Liver (tissue), 9 donors: ENCODE results near the gene LAGE3. TPM values are rescaled to one million over a fixed set of nuclear protein-coding genes. Genes with fewer than 3 reads are reported as not detected.

Source experiments
- DNase-seq: peaks from one replicate; pipeline ENCODE4 v3.0.0-alpha.2; 2017; ENCODE audit warnings: low spot score
- H3K27ac ChIP-seq, 2 donors: one replicate each; pipeline ENCODE4 v1.7.0; 2013; ENCODE audit warnings: inconsistent platforms in 2 of 2, low read length in 2 of 2, control low read depth in 1 of 2, low read depth in 1 of 2, mild to moderate bottlenecking in 1 of 2
- H3K27me3 ChIP-seq, 4 donors: one replicate each; pipeline versions ENCODE4 v1.6.1 to v1.7.0; 2013; ENCODE audit warnings: low read length in 3 of 4, inconsistent platforms in 1 of 4, mild to moderate bottlenecking in 1 of 4, moderate library complexity in 1 of 4; ENCODE audit not compliant: control insufficient read depth in 4 of 4, insufficient read depth in 4 of 4
- H3K36me3 ChIP-seq, 4 donors: one replicate each; pipeline versions ENCODE4 v1.6.1 to v1.7.0; 2013; ENCODE audit warnings: low read length in 3 of 4, mild to moderate bottlenecking in 3 of 4, low read depth in 1 of 4, moderate library complexity in 1 of 4; ENCODE audit not compliant: control insufficient read depth in 4 of 4, insufficient read depth in 3 of 4
- H3K4me1 ChIP-seq, 4 donors: one replicate each; pipeline versions ENCODE4 v1.6.1 to v1.7.0; 2013; ENCODE audit warnings: low read length in 3 of 4, mild to moderate bottlenecking in 3 of 4, moderate library complexity in 1 of 4; ENCODE audit not compliant: control insufficient read depth in 4 of 4, insufficient read depth in 4 of 4
- H3K4me3 ChIP-seq, 3 donors: one replicate each; pipeline versions ENCODE4 v1.6.1 to v1.7.0; 2013; ENCODE audit warnings: low read length in 3 of 3, control low read depth in 1 of 3, low read depth in 1 of 3, mild to moderate bottlenecking in 1 of 3
- H3K9ac ChIP-seq, 2 donors: one replicate each; pipeline ENCODE4 v1.7.0; 2013; ENCODE audit warnings: low read length in 2 of 2, mild to moderate bottlenecking in 2 of 2, moderate library complexity in 2 of 2, control low read depth in 1 of 2, low read depth in 1 of 2
- H3K9me3 ChIP-seq, 4 donors: one replicate each; pipeline versions ENCODE4 v1.6.1 to v1.7.0; 2013; ENCODE audit warnings: low read length in 3 of 4; ENCODE audit not compliant: control insufficient read depth in 4 of 4
- CTCF ChIP-seq: fragments of 150-350 bp; IDR thresholded peaks from 2 replicates; pipeline ENCODE4 v1.5.1; 2017; ENCODE audit warnings: improper control_type of control experiment, low read depth, low read length; ENCODE audit not compliant: missing input control
- FOXA2 ChIP-seq: IDR thresholded peaks from 2 replicates; pipeline ENCODE4 v1.6.1; 2016; ENCODE audit warnings: antibody characterized with exemption
- GABPA ChIP-seq, 2 donors: IDR thresholded peaks in 1 of 2; conservative IDR thresholded peaks in 1 of 2; 2 replicates each; pipeline ENCODE4 v1.6.1; 2016; ENCODE audit warnings: antibody characterized with exemption in 2 of 2, mild to moderate bottlenecking in 1 of 2, moderate library complexity in 1 of 2
- HNF4G ChIP-seq: IDR thresholded peaks from 2 replicates; pipeline ENCODE4 v1.6.1; 2016; ENCODE audit warnings: antibody characterized with exemption
- JUND ChIP-seq, 2 donors: IDR thresholded peaks; 2 replicates each; pipeline ENCODE4 v1.6.1; 2016; ENCODE audit warnings: antibody characterized with exemption in 2 of 2
- MAX ChIP-seq: IDR thresholded peaks from 2 replicates; pipeline ENCODE4 v1.6.1; 2016; ENCODE audit warnings: antibody characterized with exemption
- NR2F2 ChIP-seq: IDR thresholded peaks from 2 replicates; pipeline ENCODE4 v1.6.1; 2016; ENCODE audit warnings: antibody characterized with exemption
- RAD21 ChIP-seq, 2 donors: IDR thresholded peaks; 2 replicates each; pipeline ENCODE4 v1.6.1; 2016; ENCODE audit warnings: antibody characterized with exemption in 2 of 2, mild to moderate bottlenecking in 2 of 2
- RXRA ChIP-seq, 2 donors: IDR thresholded peaks; 2 replicates each; pipeline ENCODE4 v1.6.1; 2017 to 2018; ENCODE audit warnings: antibody characterized with exemption in 2 of 2, mild to moderate bottlenecking in 1 of 2
- SP1 ChIP-seq: IDR thresholded peaks from 2 replicates; pipeline ENCODE4 v1.6.1; 2018; ENCODE audit warnings: antibody characterized with exemption, mild to moderate bottlenecking
- TAF1 ChIP-seq: conservative IDR thresholded peaks from 2 replicates; pipeline ENCODE4 v1.6.1; 2016; ENCODE audit warnings: antibody characterized with exemption, mild to moderate bottlenecking
- WGBS: extraction: QIAGEN DNeasy Blood & Tissue Kit; methylation state at CpG from one replicate; pipeline ENCODE4 v1.1.7; 2013; 5-methylcytosine and 5-hydroxymethylcytosine counted together
- polyA plus RNA-seq, 2 donors: library from polyadenylated mRNA; stranded (reverse) in 1 of 2; unstranded in 1 of 2; fragments of 200-250 nt in 1 of 2; fragments of >200 nt in 1 of 2; fragmentation: Nextera tagmentation in 1 of 2; extraction: Ambion mirVana in 1 of 2; gene quantifications; one replicate each; pipeline versions ENCODE4 v1.2.1 to v1.2.3, GENCODE V29; 2013 to 2015
- total RNA-seq, 2 donors: library from RNA; depleted of rRNA; stranded (reverse); fragments of >200 nt; gene quantifications; one replicate each; pipeline ENCODE4 v1.2.3, GENCODE V29; 2014
- donor health status: healthy.
- donor health status: healthy.
- donor health status: healthy.
- donor health status: healthy.
- donor health status: healthy.

LAGE3 gene, protein sequence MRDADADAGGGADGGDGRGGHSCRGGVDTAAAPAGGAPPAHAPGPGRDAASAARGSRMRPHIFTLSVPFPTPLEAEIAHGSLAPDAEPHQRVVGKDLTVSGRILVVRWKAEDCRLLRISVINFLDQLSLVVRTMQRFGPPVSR
- total RNA-seq (10 to 100 TPM in 1 of 2 donors, 1 to 10 TPM in 1; 8.5 to 18.1 TPM), polyA plus RNA-seq (10 to 100 TPM; 12.4 to 13.1 TPM)

DNA sequence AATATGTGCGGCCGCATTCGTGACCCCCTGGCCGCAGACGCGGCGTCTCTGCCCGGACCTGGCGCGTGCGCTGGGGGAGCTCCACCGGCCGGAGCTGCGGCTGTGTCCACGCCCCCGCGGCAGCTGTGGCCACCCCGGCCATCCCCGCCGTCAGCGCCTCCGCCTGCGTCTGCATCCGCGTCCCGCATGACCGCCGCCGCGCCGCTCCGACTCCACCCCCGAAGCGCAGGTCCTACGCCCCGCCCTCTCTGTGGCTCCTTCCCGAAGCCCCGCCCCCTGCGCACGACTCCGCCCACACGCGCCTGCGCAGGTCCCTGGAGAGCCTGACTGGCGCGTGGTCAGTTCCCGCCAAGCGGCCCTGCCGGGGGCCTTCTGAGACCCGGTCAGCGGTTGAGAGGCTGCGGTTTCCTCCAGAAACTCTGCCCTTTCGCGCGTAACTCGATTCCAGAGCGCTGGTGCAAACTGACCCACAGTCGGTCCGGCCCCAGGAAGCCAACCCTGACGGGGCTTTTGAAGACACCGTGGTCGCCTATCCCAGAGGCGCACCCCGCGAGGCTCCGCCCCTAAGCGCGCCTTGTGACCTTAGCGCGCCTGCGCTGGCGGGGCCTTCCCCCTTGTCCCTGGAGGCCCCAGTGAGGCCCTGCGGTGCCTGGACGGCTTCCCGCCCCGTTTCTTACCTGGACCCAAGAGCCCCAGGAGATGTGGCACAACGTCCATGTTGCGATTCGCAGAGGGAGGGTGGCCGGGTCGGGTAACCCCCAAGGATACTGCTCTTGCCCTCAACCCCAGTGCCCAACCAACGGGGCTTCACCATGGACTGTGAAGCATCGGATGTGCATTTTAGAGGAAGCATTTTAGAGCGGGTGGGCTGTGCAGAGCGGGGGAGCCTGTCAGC lies at the start of gene LAGE3:
Gene LAGE3, minus strand, starts transcription at position 554 of the 895 bp plus-strand sequence. Its CDS starts 366 bp downstream, at position 188.
- peak within 1 kb of the TSS in 1 of 2 donors; percentile 62 for H3K9ac ChIP-seq
- TF ChIP-seq JUND (IDR thresholded peaks at IDR 0.05) (no peak), FOXA2 (no peak), TAF1 (no peak), RXRA (IDR thresholded peaks at IDR 0.05) (no peak), NR2F2 (peak; percentile 14), GABPA (IDR thresholded peaks at IDR 0.05 in 1 of 2, conservative IDR thresholded peaks at IDR 0.05 in 1 of 2) (peak in 1 of 2 donors; percentile 25), MAX (peak; percentile 78), SP1 (peak; percentile 77), RAD21 (IDR thresholded peaks at IDR 0.05) (no peak)
- H3K9me3 ChIP-seq, result no peaks in the 10 kb centered on the region
- peaks cover 0 to 7% (median 3%) of the 10 kb centered on the region in 4 donors for H3K4me1 ChIP-seq
- H3K27ac ChIP-seq, result peak within 1 kb of the TSS; percentile 76 to 91
- no peaks in the 10 kb centered on the region for H3K27me3 ChIP-seq
- DNase-seq, result peak; percentile 98
- peak within 1 kb of the TSS in 2 of 3 donors; percentile 30 to 45 for H3K4me3 ChIP-seq
- no peaks in the 10 kb centered on the region for H3K36me3 ChIP-seq
- WGBS, result 4% methylated on average over 85 of the region's 85 CpGs

- Histone ChIP-seq H3K4me3 (peak overlapping the region in 1 of 3 donors; percentile 13), H3K27me3 (no peaks in the 10 kb centered on the region), H3K9me3 (no peaks in the 10 kb centered on the region), H3K9ac (peak overlapping the region in 1 of 2 donors; percentile 53), H3K27ac (peak overlapping the region in 1 of 2 donors; percentile 50), H3K4me1 (peaks cover 0 to 4% (median 1%) of the 10 kb centered on the region in 4 donors), H3K36me3 (no peaks in the 10 kb centered on the region)
- 7% methylated on average over 15 of the region's 15 CpGs for WGBS
- TF ChIP-seq RAD21 (IDR thresholded peaks at IDR 0.05) (peak; percentile 61 to 69), HNF4G (no peak), CTCF (peak; percentile 33)
- DNase-seq, result peak; percentile 64
Measured at GRCh38 chrX:154526901-154527675, 48.0 kb upstream of the LAGE3 start.
